Muscle of leg (tissue), 11 donors: ENCODE measurements around the gene CATSPERE. TPM values are rescaled to one million over a fixed set of nuclear protein-coding genes. Genes with fewer than 3 reads are reported as not detected.
"Not testable (repeated sequence)": the region's sequence is repeated elsewhere in the genome, so short reads cannot be mapped to it uniquely, and the experiment has no call there.

Source experiments
- DNase-seq: peaks from one replicate; pipeline ENCODE4 v3.0.0; 2013
- H3K27ac ChIP-seq: one replicate; pipeline ENCODE4 v1.5.1; 2013; ENCODE audit warnings: mild to moderate bottlenecking, low read length, control low read depth
- H3K27me3 ChIP-seq: one replicate; pipeline ENCODE4 v1.6.1; 2013; ENCODE audit warnings: low read length; ENCODE audit not compliant: control insufficient read depth, insufficient read depth
- H3K36me3 ChIP-seq: one replicate; pipeline ENCODE4 v1.6.1; 2013; ENCODE audit warnings: low read length; ENCODE audit not compliant: control insufficient read depth, insufficient read depth
- H3K4me1 ChIP-seq: one replicate; pipeline ENCODE4 v1.6.1; 2013; ENCODE audit warnings: low read length; ENCODE audit not compliant: control insufficient read depth, insufficient read depth
- H3K4me3 ChIP-seq: one replicate; pipeline ENCODE4 v1.5.1; 2013; ENCODE audit warnings: low read length, control low read depth
- H3K9me3 ChIP-seq: replicated peaks from 2 replicates; pipeline ENCODE4 v1.6.1; 2013; ENCODE audit warnings: low read depth, low read length; ENCODE audit not compliant: control insufficient read depth
- WGBS: methylation state at CpG from one replicate; pipeline ENCODE4 v1.1.5; 2013; ENCODE audit warnings: missing lambda C conversion rate; ENCODE audit not compliant: insufficient coverage; 5-methylcytosine and 5-hydroxymethylcytosine counted together
- polyA plus RNA-seq, 8 donors: library from polyadenylated mRNA; unstranded; fragments of 120-200 nt; gene quantifications; one replicate each; pipeline versions ENCODE4 v1.2.1 to v1.2.3, GENCODE V29; 2013; ENCODE audit warnings: inconsistent platforms in 1 of 8, low replicate concordance in 1 of 8; ENCODE audit not compliant: insufficient read length in 8 of 8, insufficient read depth in 1 of 8
- total RNA-seq: library from RNA; stranded (reverse); fragments of 120-200 nt; gene quantifications from one replicate; pipeline ENCODE4 v1.2.4, GENCODE V29; 2013

The CATSPERE gene
- total and polyA plus RNA-seq, 9 donors = 0.43 to 1.2 (median 0.60) TPM

DNA sequence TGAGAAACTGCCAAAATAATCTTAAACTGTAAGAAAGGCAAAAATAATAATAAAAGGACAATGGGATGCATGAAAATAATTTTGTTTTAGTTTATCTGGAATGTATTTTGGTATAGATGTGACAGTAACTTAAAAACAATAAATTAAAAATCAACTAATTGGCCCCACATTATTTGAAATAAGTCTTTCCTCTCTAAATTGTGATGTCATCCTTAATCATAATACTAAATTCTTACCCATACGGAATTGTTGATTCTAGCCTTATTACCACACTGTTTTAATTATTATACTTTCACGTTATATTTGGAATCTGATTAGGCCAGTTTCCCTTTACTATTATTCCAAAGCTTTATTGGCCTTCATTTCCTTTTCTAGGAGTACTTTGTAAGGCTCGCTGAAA is 199.5 kb downstream of the CATSPERE start:
- H3K27me3 ChIP-seq = no peaks in the 10 kb centered on the region
- H3K36me3 ChIP-seq = peaks cover 4% of the 10 kb centered on the region
- no peak overlapping the region for H3K27ac ChIP-seq
- no peak overlapping the region for H3K4me3 ChIP-seq
- no CpG with 5 or more reads among the region's 3 CpGs for WGBS
- peaks cover 3% of the 10 kb centered on the region for H3K9me3 ChIP-seq
- no peak for DNase-seq
- peaks cover 5% of the 10 kb centered on the region for H3K4me1 ChIP-seq

DNA sequence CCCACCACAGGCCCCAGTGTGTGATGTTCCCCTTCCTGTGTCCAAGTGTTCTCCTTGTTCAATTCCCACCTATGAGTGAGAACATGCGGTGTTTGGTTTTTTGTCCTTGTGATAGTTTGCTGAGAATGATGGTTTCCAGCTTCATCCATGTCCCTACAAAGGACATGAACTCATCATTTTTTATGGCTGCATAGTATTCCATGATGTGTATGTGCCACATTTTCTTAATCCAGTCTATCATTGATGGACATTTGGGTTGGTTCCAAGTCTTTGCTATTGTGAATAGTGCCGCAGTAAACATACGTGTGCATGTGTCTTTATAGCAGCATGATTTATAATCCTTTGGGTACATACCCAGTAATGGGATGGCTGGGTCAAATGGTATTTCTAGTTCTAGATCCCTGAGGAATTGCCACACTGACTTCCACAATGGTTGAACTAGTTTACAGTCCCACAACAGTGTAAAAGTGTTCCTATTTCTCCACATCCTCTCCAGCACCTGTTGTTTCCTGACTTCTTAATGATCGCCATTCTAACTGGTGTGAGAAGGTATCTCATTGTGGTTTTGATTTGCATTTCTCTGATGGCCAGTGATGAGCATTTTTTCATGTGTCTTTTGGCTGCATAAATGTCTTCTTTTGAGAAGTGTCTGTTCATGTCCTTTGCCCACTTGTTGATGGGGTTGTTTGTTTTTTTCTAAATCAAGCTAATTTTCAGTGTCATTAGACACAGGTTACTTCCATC is 200.7 kb downstream of the CATSPERE start:
- WGBS = no CpG with 5 or more reads among the region's 4 CpGs
- not testable (repeated sequence) for H3K27me3 ChIP-seq, H3K4me1 ChIP-seq, H3K27ac ChIP-seq, H3K36me3 ChIP-seq, H3K4me3 ChIP-seq, H3K9me3 ChIP-seq, DNase-seq

GRCh38 chr1:244662599-244662998 is 201.5 kb downstream of the CATSPERE start:
- Histone ChIP-seq H3K27me3 (no peaks in the 10 kb centered on the region), H3K36me3 (no peaks in the 10 kb centered on the region), H3K9me3 (peaks cover 3% of the 10 kb centered on the region), H3K27ac (no peak overlapping the region), H3K4me1 (peaks cover 8% of the 10 kb centered on the region), H3K4me3 (no peak overlapping the region)
- 91% methylated on average over 1 of the region's 2 CpGs for WGBS
- no peak for DNase-seq

GRCh38 chr1:244664353-244664752 is 203.3 kb downstream of the CATSPERE start:
- no peaks in the 10 kb centered on the region for H3K36me3 ChIP-seq
- no peak overlapping the region for H3K27ac ChIP-seq
- H3K9me3 ChIP-seq = peaks cover 3% of the 10 kb centered on the region
- DNase-seq = no peak
- WGBS = 37% methylated on average over 2 of the region's 3 CpGs
- no peaks in the 10 kb centered on the region for H3K27me3 ChIP-seq
- H3K4me3 ChIP-seq = no peak overlapping the region
- peaks cover 8% of the 10 kb centered on the region for H3K4me1 ChIP-seq

GRCh38 chr1:244665771-244666217 is 204.7 kb downstream of the CATSPERE start:
- DNase-seq = peak; percentile 74
- Histone ChIP-seq H3K4me1 (peaks cover 8% of the 10 kb centered on the region), H3K27me3 (no peaks in the 10 kb centered on the region), H3K36me3 (peaks cover 3% of the 10 kb centered on the region), H3K4me3 (no peak overlapping the region), H3K9me3 (no peaks in the 10 kb centered on the region), H3K27ac (peak overlapping the region; percentile 79)
- 8% methylated on average over 4 of the region's 4 CpGs for WGBS

DNA sequence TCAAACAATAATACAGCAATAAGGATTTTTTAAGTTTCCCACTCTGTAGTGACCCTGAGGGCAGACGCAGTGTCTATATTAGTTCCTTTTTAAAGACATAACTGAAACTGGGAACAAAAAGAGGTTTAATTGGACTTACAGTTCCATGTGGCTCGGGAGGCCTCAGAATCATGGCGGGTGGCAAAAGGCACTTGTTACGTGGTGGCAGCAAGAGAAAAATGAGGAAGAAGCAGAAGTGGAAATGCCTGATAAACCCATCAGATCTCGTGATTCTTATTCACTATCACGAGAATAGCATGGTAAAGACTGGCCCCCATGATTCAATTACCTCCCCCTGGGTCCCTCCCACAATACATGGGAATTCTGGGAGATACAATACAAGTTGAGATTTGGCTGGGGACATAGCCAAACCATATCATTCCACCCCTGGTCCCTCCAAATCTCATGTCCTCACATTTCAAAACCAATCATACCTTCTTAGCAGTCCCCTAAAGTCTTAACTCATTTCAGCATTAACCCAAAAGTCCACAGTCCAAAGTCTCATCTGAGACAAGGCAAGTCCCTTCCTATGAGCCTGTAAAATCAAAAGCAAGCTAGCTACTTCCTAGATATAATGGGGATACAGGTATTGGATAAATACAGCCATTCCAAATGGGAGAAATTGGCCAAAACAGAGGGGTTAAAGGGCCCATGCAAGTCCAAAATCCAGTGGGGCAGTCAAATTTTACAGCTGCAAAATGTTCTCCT is 205.8 kb downstream of the CATSPERE start:
- not testable (repeated sequence) for H3K9me3 ChIP-seq, H3K4me3 ChIP-seq, DNase-seq, H3K27ac ChIP-seq, H3K36me3 ChIP-seq, H3K4me1 ChIP-seq, H3K27me3 ChIP-seq
- 86% methylated on average over 1 of the region's 6 CpGs for WGBS

DNA sequence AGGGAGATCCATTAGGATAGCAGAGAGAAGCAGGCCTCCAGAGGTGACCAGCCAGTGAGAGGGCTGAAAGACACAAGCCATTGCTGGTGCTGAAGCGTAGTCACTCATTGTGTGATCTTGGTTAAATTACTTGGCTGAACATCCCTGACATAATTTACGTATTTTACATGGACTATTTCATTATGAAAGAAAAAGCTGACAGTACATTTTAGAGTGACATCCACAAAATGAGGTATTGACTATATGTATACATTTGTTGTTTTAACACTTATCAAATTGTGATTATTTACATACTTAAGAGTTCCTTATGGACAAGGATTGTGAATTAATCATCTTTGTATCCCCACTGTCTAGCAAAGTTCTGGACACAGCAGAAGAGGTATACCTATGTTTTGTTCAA is 206.7 kb downstream of the CATSPERE start:
- Histone ChIP-seq H3K27ac (no peak overlapping the region), H3K9me3 (no peaks in the 10 kb centered on the region), H3K36me3 (peaks cover 4% of the 10 kb centered on the region), H3K4me3 (no peak overlapping the region), H3K27me3 (no peaks in the 10 kb centered on the region), H3K4me1 (peaks cover 17% of the 10 kb centered on the region)
- no CpG with 5 or more reads among the region's 2 CpGs for WGBS
- DNase-seq = no peak

DNA sequence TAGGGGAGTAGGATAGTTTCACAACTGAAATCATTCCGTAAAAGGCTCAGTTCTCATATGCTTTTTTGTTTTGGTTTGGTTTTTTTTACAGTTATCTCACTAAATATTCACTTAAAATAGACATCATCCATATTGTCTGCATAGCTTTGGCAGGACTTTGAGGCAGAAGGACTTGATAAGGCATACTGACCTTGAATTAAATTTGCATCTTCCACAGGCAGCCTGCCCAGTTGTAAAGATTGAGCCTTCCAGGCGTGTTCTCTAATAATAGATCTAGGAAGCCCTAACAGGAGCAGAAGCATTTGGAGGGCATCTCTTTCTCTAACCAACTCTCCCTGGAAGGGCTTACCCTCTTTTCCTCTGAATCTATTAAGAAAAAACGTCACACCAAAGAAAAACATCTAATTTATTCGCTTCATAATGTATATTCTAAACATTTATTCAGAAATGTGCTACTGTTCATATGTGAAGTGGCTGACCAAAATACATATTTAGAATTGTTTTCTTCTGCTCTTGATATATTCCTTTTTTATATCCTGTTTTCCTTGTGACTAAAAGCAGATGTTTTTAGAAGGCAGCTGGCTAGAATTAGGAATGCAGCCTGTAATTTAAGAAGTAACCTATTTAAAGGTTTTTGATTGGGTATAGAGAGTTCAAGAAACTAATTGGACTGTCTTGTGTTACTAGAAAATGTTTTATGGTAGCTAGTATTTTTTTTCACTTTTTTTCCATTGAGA is 212.0 kb downstream of the CATSPERE start:
- Histone ChIP-seq H3K27me3 (no peaks in the 10 kb centered on the region), H3K36me3 (peaks cover 4% of the 10 kb centered on the region), H3K4me1 (peaks cover 9% of the 10 kb centered on the region), H3K4me3 (no peak overlapping the region), H3K27ac (peak overlapping the region; percentile 87), H3K9me3 (no peaks in the 10 kb centered on the region)
- no CpG with 5 or more reads among the region's 4 CpGs for WGBS
- peak; percentile 90 for DNase-seq

- Histone ChIP-seq H3K36me3 (peaks cover 6% of the 10 kb centered on the region), H3K27me3 (no peaks in the 10 kb centered on the region), H3K4me1 (peaks cover 12% of the 10 kb centered on the region), H3K27ac (peak overlapping the region; percentile 87), H3K4me3 (no peak overlapping the region), H3K9me3 (no peaks in the 10 kb centered on the region)
- no CpG with 5 or more reads among the region's 4 CpGs for WGBS
- DNase-seq = no peak
These were observed 213.4 kb downstream of the CATSPERE start for GRCh38 chr1:244674446-244674845.

DNA sequence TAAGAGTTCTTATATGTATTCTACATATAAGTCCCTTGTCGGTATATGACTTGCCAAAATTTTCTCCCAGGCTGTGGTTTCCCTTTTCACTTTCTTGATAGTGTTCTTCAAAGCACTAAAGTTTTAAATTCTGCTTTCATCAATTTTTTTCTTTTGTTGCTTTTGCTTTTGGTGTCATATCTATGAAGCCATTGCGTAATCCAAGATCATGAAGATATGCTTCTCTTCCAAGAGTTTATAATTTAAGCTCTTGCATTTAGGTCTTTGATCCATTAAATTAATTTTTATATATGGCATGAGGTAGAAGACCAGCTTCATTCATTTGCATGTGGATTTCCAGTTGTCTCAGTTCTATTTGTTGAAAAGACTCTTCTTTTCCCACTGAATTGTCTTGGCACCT is 214.1 kb downstream of the CATSPERE start:
- no CpG with 5 or more reads among the region's 2 CpGs for WGBS
- DNase-seq = no peak
- Histone ChIP-seq H3K9me3 (no peaks in the 10 kb centered on the region), H3K36me3 (peaks cover 6% of the 10 kb centered on the region), H3K27ac (no peak overlapping the region), H3K4me1 (peaks cover 12% of the 10 kb centered on the region), H3K4me3 (no peak overlapping the region), H3K27me3 (no peaks in the 10 kb centered on the region)
